Erythroblast (primary cell): ENCODE results near the gene PLCB4.

Experiments
- GATA1 ChIP-seq: IDR thresholded peaks from 2 replicates; pipeline ENCODE4 v1.6.1; 2011; ENCODE audit warnings: low read depth, mild to moderate bottlenecking, control low read depth, low read length, moderate library complexity
- POLR2A ChIP-seq: IDR thresholded peaks from 2 replicates; pipeline ENCODE4 v1.6.1; 2011; ENCODE audit warnings: mild to moderate bottlenecking, low read length

DNA sequence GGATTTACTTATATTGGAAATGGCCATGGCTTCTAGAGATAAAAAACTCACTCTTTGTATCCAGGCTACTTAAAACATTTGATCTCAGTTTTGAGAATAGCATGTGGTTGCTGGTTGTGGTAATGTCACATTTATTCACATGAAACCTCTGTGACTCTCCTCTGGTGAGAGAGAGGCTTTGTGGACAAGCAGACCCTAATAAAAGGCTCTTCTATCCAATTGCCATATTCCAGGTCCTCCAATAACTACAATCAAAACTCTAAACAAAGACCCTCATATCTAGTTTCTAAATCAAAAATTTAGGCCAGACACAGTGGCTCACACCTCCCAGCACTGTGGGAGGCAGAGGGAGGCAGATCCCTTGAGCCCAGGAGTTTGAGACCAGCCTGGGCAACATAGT lies 269.2 kb downstream of the PLCB4 start:
- TF ChIP-seq POLR2A (no peak), GATA1 (no peak)
